ENCODE measurements around the gene TLR1. TPM values are rescaled to one million over a fixed set of nuclear protein-coding genes. Genes with fewer than 3 reads are reported as not detected.

TLR1 gene
- total RNA-seq, 1 experiment from 2014 or later, result 0.61 TPM

Other genes with a start within 250 kb of the TLR1 start
- gene KLF3, start 140.6 kb downstream of the TLR1 start, total RNA-seq (2014; rRNA removed; shearing (Covaris generic)), result 23.6 and 25.9 TPM in 2 replicates
- not detected in 2 replicates for gene TLR10, start 21.8 kb downstream of the TLR1 start, total RNA-seq (2014; rRNA removed; shearing (Covaris generic))
- 0.20 and 0.51 TPM in 2 replicates for gene TLR6, start 52.0 kb upstream of the TLR1 start, total RNA-seq (2014; rRNA removed; shearing (Covaris generic))
- 53.3 and 55.9 TPM in 2 replicates for gene FAM114A1, start 63.0 kb upstream of the TLR1 start, total RNA-seq (2014; rRNA removed; shearing (Covaris generic))
- gene TMEM156, start 227.6 kb upstream of the TLR1 start, total RNA-seq (2014; rRNA removed; shearing (Covaris generic)), result not detected in 2 replicates

Measured in SJCRH30 (cell line).